ENCODE data around the gene C14orf132.

C14orf132 gene

DNA sequence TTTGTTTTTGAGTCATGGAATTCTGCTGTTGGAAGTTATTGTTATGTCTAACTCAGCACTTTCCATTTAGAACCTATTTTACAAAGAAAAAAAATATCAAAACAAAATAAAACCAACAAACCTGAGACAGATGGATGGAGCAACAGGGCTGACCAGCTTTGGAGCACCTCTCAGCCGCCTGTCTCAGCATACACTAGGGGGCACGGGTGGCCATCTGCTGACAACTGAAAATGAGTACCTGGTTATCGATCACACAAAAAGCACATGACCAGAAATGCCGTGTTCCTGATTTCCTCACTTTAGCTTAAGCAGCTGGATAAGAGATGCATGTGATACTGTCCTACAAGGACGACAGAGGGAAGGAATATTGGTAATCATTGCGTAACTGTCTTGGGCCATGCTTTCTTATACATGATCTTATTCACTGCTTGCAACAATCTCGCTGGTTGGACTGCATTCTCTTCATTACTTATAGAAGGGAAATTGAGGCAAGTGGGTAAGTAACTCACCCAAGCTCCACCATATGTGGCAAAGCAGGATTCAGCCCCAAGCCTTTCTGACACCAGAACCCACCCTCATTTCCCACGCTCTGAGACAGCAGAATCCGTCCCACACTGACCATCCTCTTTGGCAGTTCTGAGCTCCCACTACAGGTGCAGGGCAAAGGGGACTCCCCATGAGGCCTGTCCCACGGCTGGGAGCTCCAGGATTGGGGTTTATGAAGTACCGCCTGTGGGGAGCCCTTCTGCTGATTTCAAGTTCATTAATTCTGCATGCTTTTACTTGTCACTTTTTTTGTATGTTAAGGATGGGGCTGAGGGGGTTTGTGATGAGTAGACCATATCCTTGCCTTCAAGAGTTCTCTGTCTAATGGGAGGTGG, 43.5 kb downstream of the C14orf132 start:
- DNase-seq (ENCODE audit: low spot score), result no peak
- in situ Hi-C loops (cut with MboI; ENCODE audit: low pct_unique_long_range_greater_than_20kb, low sequenced_read_pairs, unreplicated experiment), result no loop called here

GRCh38 chr14:96083667-96084320, 44.6 kb downstream of the C14orf132 start:
- in situ Hi-C loops (cut with MboI; ENCODE audit: low pct_unique_long_range_greater_than_20kb, low sequenced_read_pairs, unreplicated experiment), result no loop called here
- TF ChIP-seq, protein P1, sequence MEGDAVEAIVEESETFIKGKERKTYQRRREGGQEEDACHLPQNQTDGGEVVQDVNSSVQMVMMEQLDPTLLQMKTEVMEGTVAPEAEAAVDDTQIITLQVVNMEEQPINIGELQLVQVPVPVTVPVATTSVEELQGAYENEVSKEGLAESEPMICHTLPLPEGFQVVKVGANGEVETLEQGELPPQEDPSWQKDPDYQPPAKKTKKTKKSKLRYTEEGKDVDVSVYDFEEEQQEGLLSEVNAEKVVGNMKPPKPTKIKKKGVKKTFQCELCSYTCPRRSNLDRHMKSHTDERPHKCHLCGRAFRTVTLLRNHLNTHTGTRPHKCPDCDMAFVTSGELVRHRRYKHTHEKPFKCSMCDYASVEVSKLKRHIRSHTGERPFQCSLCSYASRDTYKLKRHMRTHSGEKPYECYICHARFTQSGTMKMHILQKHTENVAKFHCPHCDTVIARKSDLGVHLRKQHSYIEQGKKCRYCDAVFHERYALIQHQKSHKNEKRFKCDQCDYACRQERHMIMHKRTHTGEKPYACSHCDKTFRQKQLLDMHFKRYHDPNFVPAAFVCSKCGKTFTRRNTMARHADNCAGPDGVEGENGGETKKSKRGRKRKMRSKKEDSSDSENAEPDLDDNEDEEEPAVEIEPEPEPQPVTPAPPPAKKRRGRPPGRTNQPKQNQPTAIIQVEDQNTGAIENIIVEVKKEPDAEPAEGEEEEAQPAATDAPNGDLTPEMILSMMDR (IDR thresholded peaks at IDR 0.05; ENCODE audit: extremely low read depth, insufficient read depth, missing control alignments), result no peak
- DNase-seq (ENCODE audit: low spot score), result no peak

More for the DNA sequence above, 43.5 kb downstream of the C14orf132 start:
- TF ChIP-seq, protein P1 (IDR thresholded peaks at IDR 0.05; ENCODE audit: extremely low read depth, insufficient read depth, missing control alignments), result no peak

- TF ChIP-seq, protein P1 (IDR thresholded peaks at IDR 0.05; ENCODE audit: extremely low read depth, insufficient read depth, missing control alignments), result no peak
- no peak for DNase-seq (ENCODE audit: low spot score)
- in situ Hi-C loops (cut with MboI; ENCODE audit: low pct_unique_long_range_greater_than_20kb, low sequenced_read_pairs, unreplicated experiment), result no loop called here
Measured at GRCh38 chr14:96084796-96085195, 45.6 kb downstream of the C14orf132 start.

- TF ChIP-seq, protein P1 (IDR thresholded peaks at IDR 0.05; ENCODE audit: extremely low read depth, insufficient read depth, missing control alignments), result no peak
- DNase-seq (ENCODE audit: low spot score), result no peak
- in situ Hi-C loops (cut with MboI; ENCODE audit: low pct_unique_long_range_greater_than_20kb, low sequenced_read_pairs, unreplicated experiment), result no loop called here
Measured at GRCh38 chr14:96085369-96085768, 46.2 kb downstream of the C14orf132 start.

GRCh38 chr14:96086032-96086431, 46.9 kb downstream of the C14orf132 start:
- in situ Hi-C loops (cut with MboI; ENCODE audit: low pct_unique_long_range_greater_than_20kb, low sequenced_read_pairs, unreplicated experiment), result no loop called here
- no peak for DNase-seq (ENCODE audit: low spot score)
- TF ChIP-seq, protein P1 (IDR thresholded peaks at IDR 0.05; ENCODE audit: extremely low read depth, insufficient read depth, missing control alignments), result no peak

DNA sequence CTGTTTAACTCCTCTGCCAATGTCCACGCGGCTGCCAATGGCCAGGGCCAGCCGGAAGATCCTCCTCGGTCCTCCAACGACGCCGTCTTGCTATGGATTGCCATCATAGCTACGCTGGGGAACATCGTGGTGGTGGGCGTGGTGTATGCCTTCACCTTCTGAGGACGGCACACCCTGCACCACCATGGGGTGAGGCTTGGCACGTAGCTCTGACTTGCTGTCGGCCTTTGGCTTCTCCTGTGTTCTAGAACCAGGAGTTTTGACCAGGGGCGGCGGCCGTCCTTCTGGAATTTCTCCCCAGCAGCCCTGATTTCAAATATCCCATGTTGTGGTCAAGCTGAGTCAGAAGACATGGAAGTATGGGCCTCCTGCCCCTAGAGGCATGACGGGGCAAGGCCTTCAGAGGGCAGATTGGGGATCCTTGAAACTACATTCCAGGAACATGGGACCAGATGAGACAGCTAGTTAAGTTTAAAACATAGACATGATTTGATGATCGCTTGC, 47.5 kb downstream of the C14orf132 start:
- TF ChIP-seq, protein P1 (IDR thresholded peaks at IDR 0.05; ENCODE audit: extremely low read depth, insufficient read depth, missing control alignments), result no peak
- in situ Hi-C loops (cut with MboI; ENCODE audit: low pct_unique_long_range_greater_than_20kb, low sequenced_read_pairs, unreplicated experiment), result no loop called here
- no peak for DNase-seq (ENCODE audit: low spot score)

Measured in GM13977 (cell line).